HG03039 (cell line): ENCODE measurements around the gene SMPD2.

ENCODE experiments used
- ATAC-seq: cut with Tn5 transposase; IDR thresholded peaks from one replicate; pipeline ENCODE4 v1.9.1; 2021; ENCODE audit warnings: mild to moderate bottlenecking, moderate library complexity; ENCODE audit not compliant: unreplicated experiment

The SMPD2 gene

DNA sequence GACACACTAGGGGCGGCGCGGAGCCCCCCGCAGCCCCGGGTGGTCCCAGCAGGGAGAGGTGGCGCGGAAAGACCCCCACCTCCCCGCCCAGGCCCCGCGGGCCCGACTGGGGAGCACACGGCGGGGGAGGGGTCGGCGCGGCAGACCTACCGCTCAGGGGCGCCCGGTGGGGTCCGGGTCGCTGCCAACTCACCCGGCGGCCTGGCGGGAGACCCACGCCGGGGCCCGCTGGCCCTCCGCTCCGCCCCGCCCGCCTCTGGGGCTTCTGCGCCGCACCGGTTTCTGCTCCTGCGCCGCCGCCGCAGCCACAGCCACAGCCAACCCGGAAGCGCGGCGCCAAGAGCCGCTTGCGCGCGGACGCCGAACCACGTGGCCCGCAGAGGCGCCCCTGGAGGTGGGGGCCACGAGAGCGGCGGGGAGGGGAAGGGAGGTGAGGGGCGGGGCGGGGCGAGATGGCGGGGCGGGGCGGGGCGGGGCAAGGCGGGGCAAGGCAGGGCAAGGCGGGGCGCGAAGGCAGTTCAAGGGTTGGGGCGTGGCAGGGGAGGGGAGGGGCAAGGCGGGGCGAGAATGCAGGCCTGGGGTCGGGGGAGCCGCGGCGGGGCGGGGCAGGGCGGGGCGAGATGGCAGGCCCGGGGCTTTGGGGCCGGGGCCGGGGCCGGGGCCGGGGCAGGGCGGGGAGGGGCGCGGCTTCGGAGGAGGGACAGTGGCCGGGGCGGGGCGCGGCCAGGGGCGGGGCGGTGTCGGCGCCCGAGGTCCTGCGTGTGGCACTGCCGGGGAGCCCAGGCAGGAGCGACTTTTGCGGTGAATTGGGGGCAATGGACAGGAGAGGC is 42.6 kb downstream of the SMPD2 start, which contains the start of gene ZBTB24:
Gene ZBTB24, minus strand, starts transcription at position 315 of the 830 bp plus-strand sequence. CDS start 1,193 bp downstream, outside the sequence.
- ATAC-seq, result peak; percentile 89

DNA sequence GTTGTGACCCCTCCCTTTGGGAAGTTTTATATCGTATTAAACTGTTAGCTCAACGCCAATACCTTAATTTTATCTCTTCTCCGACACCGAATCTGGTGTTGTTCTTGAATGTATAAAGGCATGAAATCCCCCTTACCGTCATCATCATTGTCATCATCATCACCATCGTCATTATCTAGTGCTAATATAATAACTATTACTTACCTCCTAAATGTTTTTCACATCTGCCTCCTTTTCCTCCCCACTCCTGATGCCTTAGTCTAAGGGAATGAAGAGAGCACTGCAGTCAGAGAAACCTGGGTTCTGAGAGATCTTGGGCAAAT is 43.2 kb downstream of the SMPD2 start:
- ATAC-seq, result no peak

DNA sequence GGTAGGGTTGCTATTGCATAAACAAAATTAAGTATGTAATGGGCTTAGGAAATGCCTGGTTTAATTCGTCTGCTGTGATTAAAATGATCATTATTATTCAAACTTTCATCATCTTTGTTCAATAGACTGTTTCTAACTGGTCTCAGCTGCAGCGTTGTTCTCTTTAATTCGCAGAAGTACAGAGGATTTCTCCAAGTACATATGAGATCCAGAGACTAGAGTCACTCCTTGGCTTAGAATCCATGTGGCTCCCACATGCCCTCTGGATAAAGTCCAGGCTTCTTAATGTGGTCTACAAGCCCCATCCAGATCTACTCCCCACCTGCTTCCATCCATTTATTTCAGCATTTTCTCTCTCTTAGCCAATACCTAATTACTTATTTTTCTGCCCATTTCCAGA is 43.6 kb downstream of the SMPD2 start:
- ATAC-seq, result no peak

DNA sequence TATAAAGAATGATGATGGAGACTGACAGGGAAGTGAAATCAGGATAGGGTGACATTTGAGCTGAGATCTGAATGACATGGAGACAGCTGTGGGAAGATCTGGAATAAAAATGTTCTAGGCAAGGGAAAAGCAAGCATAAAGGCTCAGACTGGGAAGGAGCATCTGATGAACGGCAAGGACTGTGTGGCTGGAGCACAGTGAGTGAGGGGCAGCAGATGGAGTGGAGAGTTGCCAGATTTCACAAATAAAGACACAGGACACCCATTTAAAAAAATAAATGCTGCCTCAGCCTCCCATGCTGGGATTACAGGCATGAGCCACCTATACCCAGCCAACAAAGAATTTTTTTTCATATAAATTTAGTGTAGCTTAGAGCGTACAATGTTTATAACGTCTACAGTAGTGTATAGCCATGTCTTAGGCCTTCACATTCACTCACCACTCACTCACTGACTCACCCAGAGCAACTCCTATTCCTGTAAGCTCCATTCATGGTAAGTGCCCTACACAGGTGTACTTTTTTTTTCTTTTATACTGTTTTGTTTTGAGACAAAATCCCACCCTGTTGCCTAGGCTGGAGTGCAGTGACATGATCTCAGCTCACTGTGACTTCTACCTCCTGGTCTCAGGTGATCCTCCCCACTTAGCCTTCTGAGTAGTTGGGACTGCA is 44.9 kb downstream of the SMPD2 start:
- ATAC-seq, result no peak

DNA sequence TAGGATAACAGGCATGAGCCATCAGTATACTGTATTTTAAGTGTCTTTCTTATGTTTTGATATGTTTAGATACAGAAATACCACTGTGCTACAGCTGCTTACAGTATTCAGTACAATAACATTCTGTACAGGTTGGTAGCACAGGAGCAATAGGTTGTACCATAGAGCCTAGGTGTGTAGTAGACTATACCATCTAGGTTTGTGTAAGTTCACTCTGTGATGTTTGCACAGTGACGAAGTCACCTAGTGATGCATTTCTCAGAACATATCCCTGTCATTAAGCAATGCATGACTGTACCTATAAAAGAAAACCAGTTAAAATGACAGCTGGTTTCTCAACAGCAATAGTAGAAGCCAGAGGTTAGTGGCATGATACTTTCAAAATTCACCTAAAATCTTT is 45.5 kb downstream of the SMPD2 start:
- ATAC-seq, result no peak

DNA sequence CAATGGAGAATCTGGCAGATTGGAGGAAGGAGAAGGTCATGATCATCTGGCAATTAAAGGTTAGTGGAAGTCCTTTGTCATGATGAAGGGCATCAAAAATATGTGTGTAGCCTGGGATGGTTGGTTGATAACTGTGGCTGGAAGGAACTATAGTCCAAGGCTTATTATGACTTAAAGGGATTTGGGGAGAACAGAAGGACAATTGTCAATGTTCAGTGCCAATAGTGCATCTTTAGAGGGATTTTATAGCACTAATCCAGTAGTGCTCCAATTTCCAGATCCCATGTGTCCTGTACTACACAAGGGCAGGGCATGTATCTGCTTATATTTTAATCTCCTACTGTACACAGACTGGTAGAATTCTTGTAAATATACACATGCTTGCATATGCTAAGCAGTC is 47.5 kb downstream of the SMPD2 start:
- no peak for ATAC-seq

DNA sequence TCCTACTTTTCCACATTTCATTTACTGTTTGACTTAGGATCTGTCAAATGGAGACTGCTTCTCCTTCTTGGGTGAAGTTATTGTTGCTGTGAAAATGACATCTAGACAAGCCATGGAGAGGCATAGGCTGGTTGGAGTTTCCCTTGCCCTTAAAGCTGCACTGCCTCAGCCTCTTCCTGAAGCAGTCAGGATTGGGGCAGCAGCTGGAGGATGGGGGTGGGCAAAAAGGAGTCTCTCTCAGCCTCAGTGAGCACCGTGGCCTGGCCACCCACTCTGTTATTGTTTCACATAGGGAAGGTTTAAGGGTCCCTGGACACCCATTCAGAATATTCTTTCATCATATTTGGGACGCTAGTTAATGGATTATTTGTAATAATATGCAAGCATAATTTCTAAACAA is 50.2 kb downstream of the SMPD2 start:
- ATAC-seq, result no peak

DNA sequence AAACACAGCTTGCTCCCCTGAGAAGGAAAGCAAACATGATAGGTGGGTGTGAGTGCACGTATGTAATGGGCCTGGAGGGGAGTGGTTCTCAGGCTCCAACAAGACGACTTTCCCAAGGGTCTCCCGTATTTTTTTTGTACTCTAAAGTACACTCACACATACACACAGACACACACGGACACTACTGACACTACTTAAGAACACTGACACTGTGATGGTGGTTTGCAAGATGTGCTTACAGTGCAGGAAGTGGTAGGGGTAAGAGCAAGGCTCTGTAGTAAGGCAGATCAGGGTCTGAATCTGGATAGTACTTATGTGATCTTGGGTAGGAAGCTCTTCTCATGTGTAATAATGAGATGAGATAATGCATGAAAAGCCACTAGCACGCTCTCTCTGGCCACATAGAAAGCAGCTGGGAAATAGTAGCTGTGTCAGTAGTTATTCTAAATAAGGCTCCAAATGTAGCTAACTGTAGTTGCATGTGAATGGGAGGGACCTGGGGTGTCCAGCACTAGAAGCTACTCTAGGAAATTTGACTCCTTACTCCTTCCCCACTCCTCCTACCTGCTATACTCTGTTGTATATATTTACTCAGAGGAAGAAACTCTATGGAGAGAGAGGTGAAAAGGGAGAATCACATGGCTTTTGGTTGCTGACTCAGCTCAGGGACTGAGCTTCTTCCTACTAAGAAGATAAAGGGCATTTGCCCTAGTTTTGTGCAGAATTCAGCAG is 50.8 kb downstream of the SMPD2 start:
- ATAC-seq, result no peak
